K562 (cell line): Measurements from ENCODE around the gene PEX10. TPM values are rescaled to one million over a fixed set of nuclear protein-coding genes. Genes with fewer than 3 reads are reported as not detected.

Experiments
- ATAC-seq: fragments of 200-7000 bp; cut with Tn5 transposase; 3 replicates; pipeline ENCODE4 v1.9.1; 2020; ENCODE audit warnings: moderate library complexity
- BruUV-seq: library from RNA; stranded (reverse); fragments of 400-500 nt; replicated peaks from 2 replicates; lab custom pipeline; 2021; lab: Mats Ljungman, UMichigan
- CTCF ChIA-PET: fragments of 300-600 bp; formaldehyde crosslinking; extraction: SDS; loops from one replicate; lab custom pipeline; 2021; ENCODE audit warnings: low intra/inter-chr PET ratio; lab: Yijun Ruan, JAX
- POLR2A ChIA-PET: fragments of 300-600, 350-650 bp; sonication (Branson Sonifier 250); formaldehyde crosslinking; extraction: SDS; loops from one replicate; lab custom pipeline; 2021; ENCODE audit warnings: antibody characterized with exemption, inconsistent platforms; lab: Yijun Ruan, JAX
- DNase-seq, 4 experiments: peaks; one replicate each; pipeline versions ENCODE4 v3.0.0 to v3.0.0-alpha.2; 2011 to 2018; ENCODE audit warnings: low spot score in 3 of 4, mixed read lengths in 3 of 4; ENCODE audit errors: extremely low read depth in 1 of 4
- FAIRE-seq: peaks from 2 replicates; lab custom pipeline; 2011; peaks lifted over from hg19 to GRCh38; lab: Jason Lieb, UNC
- H2AFZ ChIP-seq: 2 replicates; pipeline ENCODE4 v1.6.0; 2011; ENCODE audit warnings: low read depth, low read length, control low read depth, inconsistent platforms
- H3K27ac ChIP-seq: fragments of 200-600 bp; 3 replicates; pipeline ENCODE4 v1.8.0; 2011; ENCODE audit warnings: low read depth, mild to moderate bottlenecking, control low read depth, inconsistent platforms, low read length, moderate library complexity, mixed read lengths; ENCODE audit errors: extremely low read depth
- H3K27me3 ChIP-seq, 2 experiments: fragments of 300-600 bp in 1 of 2; 2 replicates in 1 of 2; 3 replicates in 1 of 2; pipeline versions ENCODE4 v1.6.0 to v1.8.0; 2011; ENCODE audit warnings: inconsistent platforms in 2 of 2, low read length in 2 of 2, mild to moderate bottlenecking in 1 of 2, mixed read lengths in 1 of 2, moderate library complexity in 1 of 2; ENCODE audit not compliant: control insufficient read depth in 2 of 2, insufficient read depth in 2 of 2
- H3K36me3 ChIP-seq: fragments of 300-600 bp; 3 replicates; pipeline ENCODE4 v1.8.0; 2011; ENCODE audit warnings: mild to moderate bottlenecking, low read length, inconsistent platforms; ENCODE audit not compliant: control insufficient read depth, insufficient read depth
- H3K4me1 ChIP-seq, 2 experiments: fragments of 200-600 bp in 1 of 2; replicated peaks in 1 of 2; 2 replicates in 1 of 2; 3 replicates in 1 of 2; pipeline versions ENCODE4 v1.5.1 to v1.8.0; 2011; ENCODE audit warnings: inconsistent platforms in 2 of 2, low read length in 2 of 2, mild to moderate bottlenecking in 1 of 2, mixed read lengths in 1 of 2, moderate library complexity in 1 of 2; ENCODE audit not compliant: control insufficient read depth in 2 of 2, insufficient read depth in 2 of 2
- H3K4me2 ChIP-seq: 2 replicates; pipeline ENCODE4 v1.6.1; 2011; ENCODE audit warnings: low read length, control low read depth, inconsistent platforms, mixed read lengths; ENCODE audit not compliant: insufficient read depth
- H3K4me3 ChIP-seq: fragments of 200-600 bp; sonication (generic), shearing (Covaris generic); 2 replicates; pipeline ENCODE4 v1.5.1; 2016; ENCODE audit warnings: control low read depth, inconsistent platforms
- H3K79me2 ChIP-seq: fragments of 200-600 bp; 3 replicates; pipeline ENCODE4 v1.8.0; 2011; ENCODE audit warnings: low read length, inconsistent platforms; ENCODE audit not compliant: control insufficient read depth, insufficient read depth
- H3K9ac ChIP-seq, 2 experiments: 2 replicates each; pipeline versions ENCODE4 v1.6.0 to v1.6.1; 2011; ENCODE audit warnings: low read depth in 2 of 2, low read length in 2 of 2, control low read depth in 1 of 2, inconsistent platforms in 1 of 2, mild to moderate bottlenecking in 1 of 2, mixed read lengths in 1 of 2; ENCODE audit not compliant: insufficient read depth in 1 of 2
- H3K9me1 ChIP-seq: one replicate; pipeline ENCODE4 v1.6.0; 2011; ENCODE audit warnings: inconsistent platforms, mild to moderate bottlenecking, low read length, moderate library complexity; ENCODE audit not compliant: control insufficient read depth, insufficient read depth
- H3K9me3 ChIP-seq: replicated peaks from 2 replicates; pipeline ENCODE4 v1.5.1; 2011; ENCODE audit warnings: low read depth, low read length, inconsistent platforms; ENCODE audit not compliant: control insufficient read depth, insufficient read depth
- H4K20me1 ChIP-seq: replicated peaks from 2 replicates; pipeline ENCODE4 v1.6.1; 2011; ENCODE audit warnings: low read length, inconsistent platforms, mixed read lengths; ENCODE audit not compliant: control insufficient read depth, insufficient read depth
- EP400 ChIP-seq: fragments of 450-650 bp; IDR thresholded peaks from 2 replicates; pipeline ENCODE4 v1.6.1; 2017; ENCODE audit warnings: antibody characterized with exemption, mild to moderate bottlenecking, moderate library complexity
- HDAC2 ChIP-seq: fragments of 450-650 bp; IDR thresholded peaks from 2 replicates; pipeline ENCODE4 v1.6.1; 2016; ENCODE audit warnings: mild to moderate bottlenecking
- POLR2AphosphoS2 ChIP-seq: IDR thresholded peaks from 2 replicates; pipeline ENCODE4 v1.6.1; 2012; ENCODE audit warnings: low read length, improper control_type of control experiment
- POLR2G ChIP-seq: fragments of 200-400 bp; formaldehyde crosslinking; IDR thresholded peaks from 2 replicates; pipeline ENCODE4 v1.6.1; 2017; ENCODE audit warnings: low read depth, mild to moderate bottlenecking, antibody characterized with exemption, low read length, moderate library complexity
- PTRF ChIP-seq: fragments of 450-650 bp; IDR thresholded peaks from 2 replicates; pipeline ENCODE4 v1.6.1; 2016; ENCODE audit warnings: mild to moderate bottlenecking, missing genetic modification characterization, missing compliant biosample characterization
- TAF9B ChIP-seq: fragments of 450-650 bp; IDR thresholded peaks from 2 replicates; pipeline ENCODE4 v1.6.1; 2018; ENCODE audit warnings: mild to moderate bottlenecking; ENCODE audit not compliant: partially characterized antibody
- ZNF217 ChIP-seq: sonication (generic); formaldehyde crosslinking; IDR thresholded peaks from 2 replicates; pipeline ENCODE4 v1.8.0; 2022; ENCODE audit warnings: mild to moderate bottlenecking, missing genetic modification reagents
- ZNF644 ChIP-seq: fragments of 200-800 bp; sonication (Bioruptor generic); IDR thresholded peaks from 2 replicates; pipeline ENCODE4 v1.6.1; 2016; ENCODE audit warnings: low read depth, missing genetic modification characterization, missing compliant biosample characterization
- ZNF668 ChIP-seq: fragments of 250-450 bp; sonication (Bioruptor Pico); IDR thresholded peaks from 2 replicates; pipeline ENCODE4 v1.8.0; 2022; ENCODE audit warnings: mild to moderate bottlenecking, inconsistent platforms
- ZNF778 ChIP-seq: fragments of 450-650 bp; formaldehyde crosslinking; IDR thresholded peaks from 2 replicates; pipeline ENCODE4 v1.4.0; 2020; ENCODE audit warnings: mild to moderate bottlenecking, moderate library complexity
- WGBS: fragments of 100-300 bp; shearing (Covaris generic); methylation state at CpG from one replicate; pipeline ENCODE4 v1.1.6; 2016; ENCODE audit warnings: low coverage, mixed read lengths; ENCODE audit not compliant: insufficient coverage; ENCODE audit errors: missing lambda C conversion rate; 5-methylcytosine and 5-hydroxymethylcytosine counted together
- in situ Hi-C: fragments of 300-500 bp; cut with MboI; formaldehyde crosslinking; loops from 4 replicates; pipeline ENCODE4 v1.15.0; 2018; ENCODE audit warnings: inconsistent platforms, mixed read lengths
- intact Hi-C: fragments of 100-400 bp; cut with micrococcal nuclease; formaldehyde crosslinking; loops from 2 replicates; pipeline ENCODE4 v1.14.2; 2022
- polyA plus RNA-seq, 8 experiments: library from polyadenylated mRNA; depleted of rRNA in 4 of 8; stranded (reverse) in 5 of 8; unstranded in 3 of 8; fragments of >200 nt; fragmentation: Nextera tagmentation in 2 of 8; fragmentation: Illumina TruSeq in 1 of 8; extraction: Ambion mirVana in 2 of 8; extraction: Trizol in 1 of 8; gene quantifications; 2 replicates each; pipeline versions ENCODE4 v1.2.1 to v1.2.3, GENCODE V29; 2011 to 2014; ENCODE audit warnings: inconsistent platforms in 1 of 8, missing spikeins in 1 of 8
- total RNA-seq, 7 experiments: library from RNA; depleted of rRNA in 6 of 7; stranded (reverse); fragments of >200 nt in 6 of 7; fragmentation: Illumina TruSeq in 2 of 7; extraction: Trizol in 2 of 7; gene quantifications; 2 replicates each; pipeline versions ENCODE4 v1.2.1 to v1.2.3, GENCODE V29; 2011 to 2021; ENCODE audit warnings: low replicate concordance in 1 of 7
- TF ChIP-seq, protein P1 (sequence below): IDR thresholded peaks from 3 replicates; pipeline ENCODE4 v1.6.1; 2011; ENCODE audit warnings: borderline replicate concordance, mild to moderate bottlenecking, moderate library complexity; ENCODE audit not compliant: insufficient read length; ENCODE audit errors: extremely low read depth
- TF ChIP-seq, protein P2 (sequence below): fragments of 450-650 bp; formaldehyde crosslinking; IDR thresholded peaks from 2 replicates; pipeline ENCODE4 v1.4.0; 2020; ENCODE audit warnings: mild to moderate bottlenecking, mixed read lengths

PEX10 gene
- total and polyA plus RNA-seq, 9 of the 15 experiments (the other 6 are each of a cell fraction or from before 2014, with no cell fraction given): 0.03 to 26.2 (median 8.7) TPM

DNA sequence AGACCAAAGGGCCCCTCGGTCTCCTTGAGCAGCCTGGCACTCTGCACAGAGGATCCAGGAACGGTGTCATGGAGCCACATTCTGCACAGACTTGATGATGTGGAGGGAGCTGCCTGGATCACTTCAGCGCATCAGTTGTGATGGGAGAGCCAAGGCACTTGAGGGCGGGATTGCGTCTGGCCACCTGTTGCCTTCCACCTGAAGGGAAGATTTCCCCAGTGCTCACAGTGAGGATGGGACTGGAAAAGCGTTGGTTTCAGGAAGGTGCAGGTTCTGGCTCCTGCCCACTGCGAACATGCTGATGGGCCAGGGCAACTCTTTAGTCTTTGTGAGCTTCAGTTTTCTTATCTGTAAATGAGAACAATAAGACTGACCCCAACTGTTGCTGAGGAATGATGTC lies 18.1 kb downstream of the PEX10 start:
- Histone ChIP-seq H2AFZ (no peak overlapping the region), H3K79me2 (peaks cover 60% of the 10 kb centered on the region), H3K4me3 (no peak overlapping the region), H3K4me1 (peaks cover 22 to 49% of the 10 kb centered on the region in 2 experiments), H3K27me3 (no peaks in the 10 kb centered on the region), H3K27ac (no peak overlapping the region; the same call in 2 of the 3 replicates), H3K9me3 (no peaks in the 10 kb centered on the region), H3K9ac (peak overlapping the region in 1 of 2 experiments; percentile 81; a peak in 2 of 4 replicates), H4K20me1 (peaks cover 18% of the 10 kb centered on the region; the same call in 1 of the 2 replicates), H3K9me1 (peaks cover 11% of the 10 kb centered on the region), H3K4me2 (no peak overlapping the region), H3K36me3 (peaks cover 67% of the 10 kb centered on the region)
- ChIA-PET CTCF (no interaction called here), POLR2A (interaction anchor here (0.6 to 2.1 kb wide), 6 partner anchors 10 to 199 kb away, joined by 3 to 7 read pairs (median 4); no protein-coding TSS in a partner anchor)
- DNase-seq (no peak), FAIRE-seq (no peak), ATAC-seq (no peak)
- intact Hi-C loops (no loop called here), in situ Hi-C loops (no loop called here)
- no TSS peak for BruUV-seq
- 100% methylated on average over 7 of the region's 7 CpGs for WGBS
- no peak for TF ChIP-seq EP400
- no peak for TF ChIP-seq HDAC2
- no peak for TF ChIP-seq PTRF (tag)
- no peak for TF ChIP-seq ZNF778 (CRISPR knock-in tag)
- 0 out of 2 replicates have a peak, but pooled peaks have one; percentile 44 for TF ChIP-seq POLR2AphosphoS2
- TF ChIP-seq ZNF217 (CRISPR knock-in tag): no peak
- no peak for TF ChIP-seq ZNF668
- TF ChIP-seq POLR2G: 0 out of 2 replicates have a peak, but pooled peaks have one; percentile 13
- no peak for TF ChIP-seq TAF9B
- TF ChIP-seq, protein P1, sequence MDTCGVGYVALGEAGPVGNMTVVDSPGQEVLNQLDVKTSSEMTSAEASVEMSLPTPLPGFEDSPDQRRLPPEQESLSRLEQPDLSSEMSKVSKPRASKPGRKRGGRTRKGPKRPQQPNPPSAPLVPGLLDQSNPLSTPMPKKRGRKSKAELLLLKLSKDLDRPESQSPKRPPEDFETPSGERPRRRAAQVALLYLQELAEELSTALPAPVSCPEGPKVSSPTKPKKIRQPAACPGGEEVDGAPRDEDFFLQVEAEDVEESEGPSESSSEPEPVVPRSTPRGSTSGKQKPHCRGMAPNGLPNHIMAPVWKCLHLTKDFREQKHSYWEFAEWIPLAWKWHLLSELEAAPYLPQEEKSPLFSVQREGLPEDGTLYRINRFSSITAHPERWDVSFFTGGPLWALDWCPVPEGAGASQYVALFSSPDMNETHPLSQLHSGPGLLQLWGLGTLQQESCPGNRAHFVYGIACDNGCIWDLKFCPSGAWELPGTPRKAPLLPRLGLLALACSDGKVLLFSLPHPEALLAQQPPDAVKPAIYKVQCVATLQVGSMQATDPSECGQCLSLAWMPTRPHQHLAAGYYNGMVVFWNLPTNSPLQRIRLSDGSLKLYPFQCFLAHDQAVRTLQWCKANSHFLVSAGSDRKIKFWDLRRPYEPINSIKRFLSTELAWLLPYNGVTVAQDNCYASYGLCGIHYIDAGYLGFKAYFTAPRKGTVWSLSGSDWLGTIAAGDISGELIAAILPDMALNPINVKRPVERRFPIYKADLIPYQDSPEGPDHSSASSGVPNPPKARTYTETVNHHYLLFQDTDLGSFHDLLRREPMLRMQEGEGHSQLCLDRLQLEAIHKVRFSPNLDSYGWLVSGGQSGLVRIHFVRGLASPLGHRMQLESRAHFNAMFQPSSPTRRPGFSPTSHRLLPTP: no peak
- no peak for TF ChIP-seq ZNF644
- TF ChIP-seq, protein P2, sequence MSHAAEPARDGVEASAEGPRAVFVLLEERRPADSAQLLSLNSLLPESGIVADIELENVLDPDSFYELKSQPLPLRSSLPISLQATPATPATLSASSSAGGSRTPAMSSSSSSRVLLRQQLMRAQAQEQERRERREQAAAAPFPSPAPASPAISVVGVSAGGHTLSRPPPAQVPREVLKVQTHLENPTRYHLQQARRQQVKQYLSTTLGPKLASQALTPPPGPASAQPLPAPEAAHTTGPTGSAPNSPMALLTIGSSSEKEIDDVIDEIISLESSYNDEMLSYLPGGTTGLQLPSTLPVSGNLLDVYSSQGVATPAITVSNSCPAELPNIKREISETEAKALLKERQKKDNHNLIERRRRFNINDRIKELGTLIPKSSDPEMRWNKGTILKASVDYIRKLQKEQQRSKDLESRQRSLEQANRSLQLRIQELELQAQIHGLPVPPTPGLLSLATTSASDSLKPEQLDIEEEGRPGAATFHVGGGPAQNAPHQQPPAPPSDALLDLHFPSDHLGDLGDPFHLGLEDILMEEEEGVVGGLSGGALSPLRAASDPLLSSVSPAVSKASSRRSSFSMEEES: no peak
